GM11168 (cell line): ENCODE data around the gene CD300C.
"Not testable (repeated sequence)": the region's sequence is repeated elsewhere in the genome, so short reads cannot be mapped to it uniquely, and the experiment has no call there.

Experiments
- in situ Hi-C: fragments of 300-500 bp; cut with MboI; formaldehyde crosslinking; loops from one replicate; pipeline ENCODE4 v1.12.0; 2022; ENCODE audit warnings: low sequenced_read_pairs; ENCODE audit not compliant: unreplicated experiment

CD300C gene

DNA sequence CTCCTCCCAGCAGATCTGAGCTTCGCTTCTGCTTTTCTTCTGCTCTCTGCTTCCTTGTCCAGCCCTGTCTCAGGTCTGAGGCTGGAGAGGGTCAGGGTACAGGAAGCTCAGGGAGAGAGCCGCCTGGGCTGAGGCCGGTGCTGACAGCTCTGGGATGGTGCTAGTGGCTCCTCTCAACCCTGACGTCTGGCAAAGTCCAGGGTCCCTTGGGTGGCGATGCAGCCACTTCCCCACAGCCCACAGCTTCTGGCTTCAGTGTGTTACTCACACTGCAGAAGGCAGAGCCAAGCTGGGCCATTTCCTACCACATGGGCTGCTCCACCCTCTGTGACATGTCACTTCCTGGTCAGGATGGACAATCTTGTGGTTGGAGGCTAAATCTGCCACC is at the start of gene CD300C:
Gene CD300C, minus strand, starts transcription at position 273 of the 388 bp plus-strand sequence. CDS start 333 bp downstream, outside the sequence.
- in situ Hi-C loops = no loop called here

DNA sequence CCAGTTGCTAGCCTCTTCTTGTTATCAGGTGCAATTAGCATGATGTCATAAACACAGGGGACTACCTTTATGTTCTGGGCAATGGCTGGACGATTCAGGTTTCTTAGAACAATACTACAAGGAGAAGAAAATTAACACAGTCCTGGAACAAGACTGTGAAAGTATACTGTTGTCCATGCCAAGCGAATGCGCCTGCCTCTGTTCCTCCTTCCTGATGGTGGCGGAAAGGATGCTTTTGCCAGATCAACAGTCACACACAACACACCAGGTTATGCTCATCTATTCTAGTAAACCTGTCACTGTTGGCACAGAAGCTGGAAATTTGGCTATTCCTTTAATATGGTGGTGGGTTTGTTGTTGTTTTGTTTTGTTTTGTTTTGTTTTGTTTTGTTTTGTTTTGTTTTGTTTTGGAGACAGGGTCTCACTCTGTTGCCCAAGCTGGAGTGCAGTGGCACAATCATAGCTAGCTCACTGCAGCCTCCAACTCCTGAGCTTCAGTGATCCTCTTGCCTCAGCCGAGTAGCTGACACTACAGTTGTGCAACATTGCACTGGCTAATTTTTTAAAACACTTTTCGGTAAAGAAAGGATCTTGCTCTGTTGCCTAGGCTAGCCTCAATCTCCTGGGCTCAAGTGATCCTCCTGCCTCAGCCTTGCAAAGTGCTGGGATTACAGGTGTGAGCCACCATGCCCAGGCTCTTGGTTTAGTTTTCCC is 49.3 kb upstream of the CD300C start:
- in situ Hi-C loops = no loop called here

DNA sequence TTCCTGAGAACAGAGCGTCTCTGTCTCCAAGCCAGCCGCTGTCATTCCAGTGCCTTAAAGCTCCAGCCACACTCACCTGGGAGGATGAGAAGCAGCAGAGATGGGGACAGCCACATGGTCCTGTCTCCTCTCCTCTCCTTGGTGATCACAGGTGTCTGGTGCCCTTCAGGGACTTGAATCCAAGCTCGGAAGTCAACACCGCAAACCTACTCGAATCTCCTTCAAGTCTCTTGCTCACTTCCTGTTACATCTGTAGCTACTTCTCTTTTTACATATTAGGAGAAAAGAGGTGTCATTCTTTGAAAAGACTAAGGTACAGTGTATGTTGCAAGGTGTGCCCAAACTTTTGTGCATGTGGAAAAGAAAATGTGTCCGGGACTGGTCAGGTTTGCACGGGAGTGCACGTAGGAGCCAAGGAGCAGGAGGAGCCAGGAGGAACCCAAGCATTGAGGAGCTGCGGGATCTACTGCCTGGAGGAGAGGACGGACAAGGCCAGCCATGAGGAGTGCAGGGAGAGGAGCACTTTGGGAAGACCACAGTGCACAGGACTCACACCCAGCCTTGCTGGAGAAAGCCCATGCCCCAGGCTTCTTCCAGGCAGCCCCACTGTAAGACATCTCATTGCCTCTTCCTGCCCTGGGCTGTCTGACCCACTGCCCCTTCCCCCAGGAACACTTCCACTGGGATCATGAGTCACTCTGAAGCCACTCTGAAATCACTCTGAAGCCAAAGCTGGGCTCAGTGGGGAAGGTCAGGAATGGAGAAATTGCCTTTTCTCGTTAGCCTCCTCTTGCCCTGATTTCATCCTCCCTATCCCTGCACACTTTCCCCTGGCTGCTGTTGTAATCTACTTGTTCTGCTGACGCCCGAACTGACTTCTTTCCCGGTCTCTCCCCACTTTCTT is 46.4 kb upstream of the CD300C start, which contains the start of gene CD300LD:
Gene CD300LD, minus strand, starts transcription at position 197 of the 904 bp plus-strand sequence. Its CDS starts 81 bp downstream, at position 116.
- in situ Hi-C loops = no loop called here

DNA sequence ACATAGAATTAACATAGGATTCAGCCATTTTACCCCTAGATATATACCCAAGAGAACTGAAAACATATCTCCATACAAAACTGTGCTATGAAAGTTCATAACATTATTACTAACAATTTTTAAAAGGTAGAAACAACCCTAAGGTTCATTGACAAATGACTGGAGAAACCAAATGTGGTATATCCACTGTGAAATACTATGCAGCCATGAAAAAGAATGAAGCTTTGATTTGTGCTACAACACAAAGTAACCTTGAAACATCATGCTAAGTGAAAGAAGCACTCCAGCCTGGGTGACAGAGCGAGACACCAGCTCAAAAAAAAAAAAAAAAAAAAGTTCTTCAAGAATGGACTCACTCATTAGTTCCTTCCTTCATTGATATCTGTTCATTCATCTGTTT is 45.6 kb upstream of the CD300C start:
- in situ Hi-C loops = no loop called here

DNA sequence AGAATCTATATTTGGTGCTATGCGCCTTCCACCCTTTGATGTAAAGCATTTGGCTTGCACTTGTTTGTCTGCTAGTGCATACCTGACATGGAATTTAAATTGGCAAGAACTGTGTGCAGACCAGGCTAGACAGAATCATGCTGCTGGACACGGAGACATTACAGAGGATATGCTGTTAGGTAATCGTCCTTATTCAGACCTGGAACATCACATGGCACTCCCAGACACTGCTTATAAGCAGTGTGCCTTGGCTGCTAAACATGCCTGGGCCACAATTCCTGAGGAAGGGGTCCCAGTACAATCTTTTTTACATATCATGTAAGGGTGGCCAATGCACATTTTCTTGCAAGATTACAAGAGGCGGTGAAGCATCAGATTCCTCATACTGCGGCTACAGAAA is 39.8 kb upstream of the CD300C start:
- in situ Hi-C loops = no loop called here

DNA sequence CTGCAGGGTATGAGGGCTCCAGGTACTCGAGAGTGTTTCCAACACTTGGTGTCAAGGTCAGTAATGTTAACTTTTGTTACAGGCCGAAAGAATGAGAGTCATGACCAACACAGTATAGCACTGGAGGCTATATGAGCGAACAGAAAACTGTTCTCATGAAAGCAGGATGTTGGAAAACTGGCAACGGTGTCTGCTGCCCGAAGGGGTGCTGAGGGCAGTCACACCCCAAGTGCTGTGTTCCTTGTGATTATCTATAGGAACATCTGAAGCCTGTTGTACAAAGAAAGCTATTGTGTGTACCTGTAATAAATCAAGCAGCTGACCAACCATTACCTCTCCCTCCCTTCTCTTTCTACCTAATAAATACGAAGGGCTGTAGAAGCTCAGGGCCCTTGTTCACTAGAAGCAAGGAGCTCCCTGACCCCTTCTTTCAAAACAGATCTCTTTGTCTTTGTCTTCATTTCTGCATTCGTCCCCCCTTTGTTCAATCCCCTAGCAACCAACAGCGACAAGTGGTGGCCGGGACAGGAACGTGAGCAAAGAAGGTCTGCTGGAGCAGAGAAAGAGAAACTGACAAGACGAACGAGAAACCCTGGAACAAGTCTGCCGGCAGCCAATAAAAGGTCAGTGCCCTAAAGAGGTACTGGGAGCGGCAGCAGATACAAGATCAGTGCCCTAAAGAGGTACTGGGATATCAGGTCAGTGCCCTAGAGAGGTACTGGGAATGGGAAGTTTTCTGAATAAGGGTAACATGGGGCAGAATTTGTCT is 38.6 kb upstream of the CD300C start:
- in situ Hi-C loops = no loop called here

DNA sequence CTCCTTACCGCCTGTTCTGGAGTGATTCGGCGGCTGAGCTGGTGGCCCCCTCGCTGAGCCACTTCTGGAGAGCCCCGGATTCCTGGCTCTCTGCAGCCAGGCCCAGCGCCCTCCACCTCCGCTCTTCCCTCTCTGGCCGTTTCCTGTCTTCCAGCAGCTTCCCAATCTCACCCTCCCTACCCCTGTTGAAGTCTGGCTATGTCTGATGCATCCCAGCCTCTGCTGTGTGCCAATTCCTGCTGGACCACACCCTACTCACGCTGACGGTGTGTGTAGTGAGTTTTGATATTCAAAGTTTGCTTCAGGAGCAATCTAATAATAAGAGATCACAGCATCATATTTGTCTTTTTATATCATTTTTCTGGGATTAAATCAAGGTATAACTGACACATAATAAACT is 36.7 kb upstream of the CD300C start:
- in situ Hi-C loops = no loop called here

DNA sequence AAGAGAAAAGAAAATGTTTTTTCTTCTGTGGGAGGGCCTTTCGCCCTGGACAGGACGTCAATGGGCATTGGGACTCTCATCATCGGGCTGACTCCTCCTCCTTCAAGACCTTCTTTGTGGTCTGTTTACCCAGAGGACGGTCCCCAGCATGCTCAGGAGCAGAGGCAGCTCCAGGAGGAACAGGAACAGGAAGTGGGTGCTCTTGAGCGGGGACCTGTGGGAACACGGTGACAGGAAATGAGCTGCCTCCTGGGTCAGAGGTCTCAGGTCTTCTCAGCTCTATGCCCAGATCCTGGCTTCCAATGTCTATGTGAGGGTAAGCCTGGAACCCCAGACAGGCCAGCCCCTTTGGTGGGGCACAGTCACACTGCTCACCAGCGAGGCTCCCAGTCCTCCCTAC is 34.0 kb upstream of the CD300C start:
- in situ Hi-C loops = no loop called here

DNA sequence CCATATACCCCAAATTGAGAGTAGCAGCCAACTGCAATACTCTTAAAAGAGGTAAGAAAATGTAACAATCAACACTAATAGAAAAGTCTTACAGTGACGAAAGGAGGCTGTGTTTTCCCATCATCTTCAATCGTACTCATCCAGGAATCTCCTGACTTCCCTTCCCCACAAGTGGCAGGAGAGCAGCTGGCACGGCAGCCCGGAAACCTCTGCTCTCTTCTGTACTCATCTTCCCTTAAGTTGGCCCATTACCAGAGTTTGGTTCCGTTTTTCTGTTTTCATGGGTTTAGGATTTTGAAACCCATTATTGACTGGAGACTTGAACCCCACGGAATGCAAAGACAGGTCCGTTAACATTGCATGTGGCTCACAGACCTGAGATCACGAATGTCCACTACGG is 33.1 kb upstream of the CD300C start:
- in situ Hi-C loops = no loop called here

DNA sequence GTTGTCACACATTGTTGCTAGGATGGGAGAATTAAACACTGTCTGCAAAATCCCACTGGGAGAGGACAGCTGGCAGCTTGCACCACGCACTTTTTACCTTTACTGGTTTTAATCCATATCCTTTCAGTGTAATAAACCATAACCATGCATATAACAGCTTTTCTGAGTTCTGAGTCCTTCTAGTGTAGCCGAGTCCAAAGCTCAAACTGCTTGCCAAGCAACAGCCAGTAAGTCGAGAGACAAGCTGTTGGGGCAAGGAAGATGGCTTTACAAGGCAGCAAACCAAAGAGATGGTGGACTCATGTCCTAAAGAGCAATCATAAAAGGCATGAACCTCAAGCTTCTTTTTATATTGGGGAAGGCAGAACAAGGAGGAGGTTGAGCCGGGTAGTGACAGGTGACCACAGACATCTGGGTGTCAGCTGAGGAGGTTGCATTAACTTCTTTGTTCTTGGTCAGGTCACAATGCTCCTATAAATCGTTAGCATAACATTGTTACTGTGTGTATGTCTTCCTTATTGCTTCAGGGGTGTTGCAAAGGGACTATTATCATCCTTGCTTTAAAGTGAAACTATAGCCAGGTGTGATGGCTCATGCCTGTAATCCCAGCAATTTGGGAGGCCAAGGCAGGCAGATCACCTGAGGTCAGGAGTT is 28.7 kb upstream of the CD300C start:
- in situ Hi-C loops = no loop called here

DNA sequence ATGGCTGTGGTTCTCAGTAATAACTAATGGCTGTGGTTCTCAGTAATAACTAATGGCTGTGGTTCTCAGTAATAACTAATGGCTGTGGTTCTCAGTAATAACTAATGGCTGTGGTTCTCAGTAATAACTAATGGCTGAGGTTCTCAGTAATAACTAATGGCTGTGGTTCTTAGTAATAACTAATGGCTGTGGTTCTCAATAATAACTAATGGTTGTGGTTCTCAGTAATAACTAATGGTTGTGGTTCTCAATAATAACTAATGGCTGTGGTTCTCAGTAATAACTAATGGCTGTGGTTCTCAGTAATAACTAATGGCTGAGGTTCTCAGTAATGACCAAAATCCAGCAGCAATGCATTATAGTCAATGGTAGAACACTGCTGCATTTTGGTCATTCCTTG is 27.7 kb upstream of the CD300C start:
- in situ Hi-C loops = not testable (repeated sequence)

DNA sequence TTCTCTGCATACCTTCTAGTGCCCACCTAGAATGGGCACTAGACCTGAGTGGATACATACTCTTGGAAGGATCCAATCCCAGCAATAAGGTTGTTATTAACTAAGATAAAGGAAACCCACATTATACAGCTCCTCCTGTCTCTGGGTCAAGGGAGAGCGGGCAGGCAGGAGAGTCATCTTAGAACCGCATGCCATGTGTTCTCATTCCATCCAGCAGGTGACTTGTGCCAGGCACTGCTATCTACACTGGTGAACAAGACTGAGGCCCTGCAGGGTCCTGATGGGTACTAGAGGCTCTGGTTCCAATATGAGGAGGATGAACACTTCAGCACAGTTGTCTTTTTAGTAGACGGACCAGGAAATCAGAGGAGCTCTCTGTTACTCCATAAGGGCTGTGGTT is 27.3 kb upstream of the CD300C start:
- in situ Hi-C loops = no loop called here

DNA sequence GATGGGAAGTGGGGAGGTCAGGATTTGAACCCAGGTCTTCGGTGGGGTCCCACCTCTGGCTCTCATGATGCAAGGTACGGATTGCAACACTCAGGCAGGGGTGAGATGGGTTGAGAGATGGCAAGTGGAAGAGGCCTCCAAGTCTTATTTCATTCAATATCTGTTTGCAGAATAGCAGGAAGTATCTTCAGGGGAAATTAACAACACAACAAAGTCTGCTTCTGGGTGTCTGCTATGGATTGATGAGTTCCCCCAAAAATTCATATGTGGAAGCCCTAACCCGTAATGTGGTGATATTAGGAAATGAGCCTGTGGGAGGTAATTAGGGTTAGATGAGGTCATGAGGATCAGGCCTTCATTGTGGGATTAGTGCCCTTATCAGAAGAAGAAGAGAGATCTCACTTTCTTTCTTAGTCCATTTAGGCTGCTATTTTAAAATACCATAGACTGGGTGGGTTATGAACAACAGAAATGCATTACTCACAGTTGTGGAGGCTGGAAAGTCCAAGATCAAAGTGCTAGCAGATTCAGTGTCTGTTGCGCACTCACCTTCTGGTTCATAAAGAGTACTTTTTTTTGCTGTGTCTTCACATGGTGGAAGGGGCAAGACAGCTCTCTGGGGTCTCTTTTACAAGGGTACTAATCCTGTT is 25.8 kb upstream of the CD300C start:
- in situ Hi-C loops = no loop called here

DNA sequence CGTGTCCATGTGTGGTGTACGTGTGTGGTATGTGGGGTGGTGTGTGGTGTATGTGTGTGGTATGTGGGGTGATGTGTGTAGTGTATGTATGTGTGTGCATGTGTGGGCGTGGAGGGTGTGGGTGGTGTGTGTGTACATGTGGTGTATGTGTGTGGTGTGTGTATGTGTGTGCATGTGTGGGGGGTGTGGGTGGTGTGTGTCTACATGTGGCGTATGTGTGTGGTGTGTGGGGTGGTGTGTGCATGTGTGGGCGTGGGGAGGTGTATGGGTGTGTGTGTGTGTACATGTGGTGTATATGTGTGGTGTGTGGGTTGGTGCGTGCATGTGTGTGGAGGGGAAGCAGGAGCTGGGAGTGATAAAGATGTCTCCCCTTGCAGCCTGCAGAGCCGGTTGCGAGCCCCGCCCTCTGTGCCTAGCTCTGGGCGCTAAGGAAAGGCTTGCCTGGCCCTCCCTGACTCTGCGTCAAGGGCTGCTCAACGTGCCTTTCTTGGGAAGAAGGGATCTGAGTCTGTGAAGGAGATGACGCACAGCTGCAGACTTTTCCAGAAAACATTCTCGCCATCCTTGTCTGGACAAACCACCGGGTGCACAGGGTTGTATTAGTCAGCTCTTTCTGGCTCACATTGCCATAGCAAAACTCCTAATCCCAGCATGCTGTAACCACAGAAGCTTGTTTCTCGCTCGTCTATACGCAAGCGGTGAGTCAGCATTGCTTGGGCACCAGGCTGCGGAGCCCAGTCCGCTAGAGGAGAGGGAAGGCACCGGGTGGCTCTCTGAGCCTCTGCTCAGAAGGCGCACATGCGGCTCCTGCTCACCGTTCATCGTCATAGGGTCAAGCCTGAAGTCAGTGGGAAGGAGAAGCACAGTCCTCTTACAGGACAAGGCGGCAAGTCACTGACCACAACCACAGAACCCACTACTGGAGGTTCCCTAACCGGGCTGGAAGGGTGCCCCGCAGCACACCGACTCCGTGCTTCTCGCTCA is 23.4 kb upstream of the CD300C start:
- in situ Hi-C loops = no loop called here

DNA sequence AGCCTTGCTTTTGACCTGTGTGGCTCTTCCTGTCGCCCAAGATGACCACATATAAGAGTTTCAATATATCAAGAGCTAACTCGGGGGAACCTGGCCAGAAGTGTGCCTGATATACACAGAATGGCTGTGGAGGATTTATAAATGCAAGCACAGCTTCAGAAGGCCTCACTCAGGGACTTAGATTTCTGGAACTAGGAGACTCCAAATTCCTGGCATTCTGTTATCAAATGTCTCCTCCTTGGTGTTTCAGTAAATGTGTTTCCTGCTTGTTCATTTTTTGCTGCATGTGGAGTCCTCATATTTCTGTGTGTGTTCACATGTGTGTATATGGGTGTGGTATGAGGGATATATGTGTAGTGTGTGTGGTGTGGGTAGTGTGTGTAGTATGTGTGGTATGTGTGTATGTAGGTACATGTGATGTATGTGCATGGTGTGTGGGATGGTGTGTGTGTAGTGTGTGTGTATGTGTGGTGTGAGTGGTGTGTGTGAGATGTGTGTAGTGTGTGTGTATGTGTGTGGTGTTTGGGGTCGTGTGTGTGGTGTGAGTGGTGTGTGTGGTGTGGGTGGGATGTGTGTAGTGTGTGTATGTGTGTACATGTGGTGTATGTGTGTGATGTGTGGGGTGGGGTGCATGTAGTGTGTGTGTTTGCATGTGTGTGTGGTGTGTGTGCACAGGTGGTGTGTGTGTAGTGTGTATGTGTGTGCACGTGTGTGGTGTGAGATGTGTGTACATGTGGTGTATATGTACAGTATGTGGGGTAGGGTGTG is 22.4 kb upstream of the CD300C start:
- in situ Hi-C loops = no loop called here

DNA sequence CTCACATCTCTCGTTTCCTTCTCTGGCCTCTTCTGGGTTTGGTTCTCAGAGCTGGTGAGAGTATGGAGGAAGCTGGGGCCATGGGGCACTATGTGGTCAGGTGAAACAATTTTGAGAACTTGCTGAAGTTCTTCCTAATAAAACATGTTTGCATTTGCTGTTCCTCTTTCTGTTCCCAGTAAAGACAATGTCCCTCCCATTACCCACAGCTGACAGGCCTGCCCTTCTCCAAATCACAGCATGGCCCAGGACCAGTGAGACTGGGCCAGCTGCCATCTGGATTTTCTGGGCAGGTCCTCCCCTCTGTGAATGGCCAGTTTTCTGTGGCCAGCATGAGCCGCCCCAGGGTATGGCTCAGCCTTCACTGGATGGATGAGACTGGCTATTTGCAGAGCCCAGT is 21.5 kb upstream of the CD300C start, which contains the start of gene CD300H:
Gene CD300H, minus strand, starts transcription at position 113 of the 400 bp plus-strand sequence.
- in situ Hi-C loops = no loop called here

DNA sequence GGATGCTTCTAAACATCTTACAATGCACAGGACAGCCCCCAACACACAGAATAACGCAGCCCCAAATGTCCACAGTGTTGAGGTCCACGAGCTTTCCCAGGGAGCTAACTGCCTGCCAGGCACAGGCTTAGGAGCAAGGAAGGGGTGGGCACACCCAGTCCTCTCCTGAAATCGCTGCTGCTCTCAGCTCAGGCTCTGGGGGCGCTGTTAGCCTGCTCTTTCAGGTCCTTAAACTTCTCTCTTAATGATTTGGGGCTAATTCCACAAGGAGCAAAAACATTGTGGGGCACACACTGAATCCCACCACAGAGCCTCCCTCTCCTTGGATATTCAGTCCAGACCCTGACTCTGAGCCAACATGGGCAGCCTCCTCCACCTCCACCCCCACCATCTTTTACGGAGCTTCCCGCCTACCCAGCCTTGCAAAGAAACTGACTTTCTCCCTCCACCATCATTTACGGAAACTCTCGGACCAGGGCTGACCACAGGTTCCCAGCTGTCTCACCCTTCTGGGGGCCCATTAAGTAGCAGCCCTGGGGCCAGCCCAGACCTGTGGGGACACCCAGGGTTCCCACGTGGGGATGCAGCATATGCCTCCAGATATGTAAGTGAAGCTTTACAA is 20.3 kb upstream of the CD300C start:
- in situ Hi-C loops = no loop called here
